Activated CD4-positive, alpha-beta memory T cell treated with anti-CD3 and anti-CD28 coated beads, Interleukin-2, amount 10 ng/mL, durations not matched to agents 7 days and 5 days (primary cell): Measurements from ENCODE around the gene DPP9. TPM values are rescaled to one million over a fixed set of nuclear protein-coding genes. Genes with fewer than 3 reads are reported as not detected.
"Not testable (repeated sequence)": the region's sequence is repeated elsewhere in the genome, so short reads cannot be mapped to it uniquely, and the experiment has no call there.

ENCODE experiments used
- CTCF ChIA-PET: fragments of 350-600 bp; sonication (Branson Sonifier 250); formaldehyde crosslinking; loops from one replicate; lab custom pipeline; 2021; ENCODE audit warnings: antibody characterized with exemption, inconsistent platforms; lab: Charles Lee
- POLR2A ChIA-PET: fragments of 350-600 bp; sonication (Branson Sonifier 250); formaldehyde crosslinking; loops from one replicate; lab custom pipeline; 2021; ENCODE audit warnings: antibody characterized with exemption; lab: Charles Lee
- DNase-seq: peaks from one replicate; pipeline ENCODE4 v3.0.0-alpha.2; 2020
- H3K27ac Mint-ChIP-seq: one replicate; pipeline ENCODE4 v1.8.0; 2021; ENCODE audit warnings: mild to moderate bottlenecking, mixed read lengths
- H3K27me3 Mint-ChIP-seq: one replicate; pipeline ENCODE4 v1.8.0; 2021; ENCODE audit warnings: mixed read lengths
- H3K36me3 Mint-ChIP-seq: one replicate; pipeline ENCODE4 v1.8.0; 2021; ENCODE audit warnings: low read depth, mixed read lengths
- H3K4me1 Mint-ChIP-seq: one replicate; pipeline ENCODE4 v1.8.0; 2021; ENCODE audit warnings: mixed read lengths
- H3K4me3 Mint-ChIP-seq: one replicate; pipeline ENCODE4 v1.8.0; 2021; ENCODE audit warnings: mild to moderate bottlenecking, mixed read lengths
- H3K9me3 Mint-ChIP-seq: one replicate; pipeline ENCODE4 v1.8.0; 2021; ENCODE audit warnings: mixed read lengths
- total RNA-seq, 2 experiments: library from RNA; stranded (reverse); gene quantifications; one replicate each; pipeline ENCODE4 v1.2.3, GENCODE V29; 2021

DPP9 gene
- total RNA-seq, 2 experiments from 2014 or later = 67.6 to 78.3 TPM

DNA sequence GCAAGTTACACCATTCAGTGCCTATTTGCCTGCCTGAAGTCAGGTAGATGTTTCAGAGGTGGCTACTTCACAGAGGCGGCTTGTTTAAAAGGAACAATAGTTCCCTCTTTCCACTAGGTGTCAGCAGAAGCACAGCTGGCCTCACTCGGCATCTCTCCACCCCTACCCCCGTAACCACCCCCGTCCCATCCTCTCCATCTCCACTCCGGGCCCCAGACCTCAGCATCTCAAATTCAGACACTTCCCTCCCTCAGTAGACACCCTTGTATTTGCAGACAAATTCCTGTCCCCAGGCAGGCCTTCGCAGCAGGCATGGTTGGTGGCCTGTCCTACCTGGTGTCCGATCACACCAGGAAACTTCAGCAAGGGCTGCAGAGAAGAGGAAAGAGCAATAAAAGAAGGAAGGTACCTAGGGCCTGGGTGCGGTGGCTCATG is 9.1 kb upstream of the DPP9 start:
- H3K9me3 Mint-ChIP-seq = no peaks in the 10 kb centered on the region
- H3K4me1 Mint-ChIP-seq = peaks cover 12% of the 10 kb centered on the region
- ChIA-PET POLR2A (interaction anchor here (1.5 kb wide), 1 partner anchor 8 kb away, joined by 3 read pairs; no protein-coding TSS in a partner anchor), CTCF (interaction anchor here (0.6 to 5.2 kb wide), 6 partner anchors 11 to 669 kb away, joined by 3 to 93 read pairs (median 3); partner anchors contain the start of gene FEM1A)
- no peak overlapping the region for H3K27ac Mint-ChIP-seq
- H3K27me3 Mint-ChIP-seq = peaks cover 7% of the 10 kb centered on the region
- H3K4me3 Mint-ChIP-seq = no peak overlapping the region
- H3K36me3 Mint-ChIP-seq = no peaks in the 10 kb centered on the region
- DNase-seq = peak; percentile 58

DNA sequence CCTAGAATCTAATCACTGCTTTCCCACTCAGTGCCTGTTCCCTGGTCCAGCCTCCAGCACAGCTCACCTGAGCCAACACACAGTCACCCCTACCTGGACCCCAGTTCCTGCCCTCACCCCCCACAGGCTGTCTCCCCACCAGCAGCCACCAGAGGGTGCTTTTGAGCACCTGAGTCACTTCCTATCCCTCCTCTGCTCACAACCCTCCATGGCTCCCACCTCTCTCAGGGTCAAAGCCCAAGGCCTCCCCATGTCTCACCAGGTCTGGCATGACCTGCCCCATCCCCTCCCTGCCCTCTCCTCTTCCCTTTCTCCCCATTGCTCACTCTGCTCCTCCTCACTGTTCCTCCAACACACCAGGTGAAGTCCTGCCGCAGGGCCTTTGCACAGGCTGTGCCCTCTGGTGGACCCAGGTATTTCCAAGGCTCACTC is 7.1 kb upstream of the DPP9 start:
- Mint-ChIP-seq H3K4me1 (peaks cover 12% of the 10 kb centered on the region), H3K27me3 (peaks cover 7% of the 10 kb centered on the region), H3K27ac (peak overlapping the region; percentile 10), H3K9me3 (no peaks in the 10 kb centered on the region), H3K4me3 (no peak overlapping the region), H3K36me3 (no peaks in the 10 kb centered on the region)
- ChIA-PET POLR2A (interaction anchor here (1.7 kb wide), 1 partner anchor 60 kb away, joined by 3 read pairs; the partner anchor contains the start of gene FEM1A), CTCF (interaction anchor here (0.6 to 5.2 kb wide), 3 partner anchors 59 to 212 kb away, joined by 4 to 93 read pairs (median 4); partner anchors contain the start of gene FEM1A)
- peak; percentile 73 for DNase-seq

DNA sequence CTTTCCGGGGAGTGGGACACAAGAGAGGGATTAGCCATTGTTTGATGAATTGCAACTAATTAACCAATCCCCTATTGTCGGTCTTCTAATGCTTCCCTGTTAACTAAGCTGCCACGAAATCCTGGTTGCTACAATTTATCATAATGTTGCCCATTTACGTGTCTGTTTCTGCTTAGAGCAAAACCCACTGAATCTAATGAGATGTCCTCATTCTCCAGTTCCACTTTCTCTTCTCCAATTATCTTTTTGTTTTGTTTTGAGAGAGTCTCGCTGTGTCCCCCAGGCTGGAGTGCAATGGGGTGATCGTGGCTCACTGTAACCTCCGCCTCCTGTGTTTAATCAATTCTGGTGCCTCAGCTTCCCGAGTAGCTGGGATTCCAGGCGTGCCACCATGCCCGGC is 5.2 kb upstream of the DPP9 start:
- no peak for DNase-seq
- POLR2A ChIA-PET = no interaction called here
- H3K4me3 Mint-ChIP-seq = no peak overlapping the region
- CTCF ChIA-PET = interaction anchor here (5.2 kb wide), 1 partner anchor 61 kb away, joined by 93 read pairs; the partner anchor contains the start of gene FEM1A
- no peaks in the 10 kb centered on the region for H3K9me3 Mint-ChIP-seq
- H3K27me3 Mint-ChIP-seq = peaks cover 7% of the 10 kb centered on the region
- peaks cover 27% of the 10 kb centered on the region for H3K4me1 Mint-ChIP-seq
- H3K36me3 Mint-ChIP-seq = peaks cover 6% of the 10 kb centered on the region
- no peak overlapping the region for H3K27ac Mint-ChIP-seq

DNA sequence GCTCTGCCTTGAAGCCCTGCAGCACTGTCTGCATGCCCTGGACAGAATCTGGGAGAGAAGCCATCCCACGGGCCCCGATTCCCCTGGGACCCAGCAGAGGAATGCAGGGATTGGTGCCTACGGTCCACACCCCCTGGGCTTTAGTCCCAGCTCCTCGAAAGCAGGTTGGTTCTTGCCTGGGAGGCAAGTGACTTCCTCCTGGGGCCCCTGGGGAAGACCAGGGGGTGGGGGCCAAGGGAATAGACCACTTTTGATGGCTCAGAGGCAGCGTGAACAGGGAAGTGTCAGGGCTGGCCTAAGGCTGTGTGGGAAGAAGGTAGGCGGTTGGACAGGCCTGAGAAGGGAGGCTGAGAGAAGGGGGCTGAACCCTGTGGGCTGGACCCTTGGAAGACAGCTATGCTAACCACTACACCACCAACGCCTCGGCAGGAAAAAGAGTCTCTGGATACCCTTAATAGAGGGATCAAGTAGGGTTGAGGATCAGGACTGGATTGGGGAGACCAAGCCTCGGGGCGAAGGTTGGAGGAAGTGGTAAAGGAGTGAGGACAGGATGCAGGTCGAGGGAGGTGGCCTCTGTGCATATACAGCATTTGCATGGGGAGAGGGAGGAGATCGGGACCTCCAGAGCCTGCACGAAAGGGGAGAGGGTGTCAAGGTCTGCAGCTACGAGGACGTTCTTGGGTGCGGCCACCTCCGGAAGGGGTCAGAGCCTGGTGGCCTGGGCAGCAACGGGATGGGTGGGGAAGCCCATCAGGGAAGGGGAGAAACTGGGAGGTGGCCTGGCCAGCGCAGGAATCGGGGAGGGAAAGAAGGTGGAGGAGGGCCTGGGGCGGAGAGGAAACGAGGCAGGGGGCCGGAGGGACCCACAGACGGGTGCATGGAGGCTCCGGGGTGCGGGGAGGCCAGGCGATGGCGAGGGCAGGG is 709 bp downstream of the DPP9 start:
- CTCF ChIA-PET = interaction anchor here (2.2 kb wide), 1 partner anchor 68 kb away, joined by 10 read pairs; the partner anchor contains the start of gene FEM1A
- Mint-ChIP-seq H3K27ac (peak overlapping the region; percentile 92), H3K9me3 (no peaks in the 10 kb centered on the region), H3K4me1 (peaks cover 41% of the 10 kb centered on the region), H3K4me3 (peak overlapping the region; percentile 97), H3K27me3 (no peaks in the 10 kb centered on the region), H3K36me3 (peaks cover 42% of the 10 kb centered on the region)
- peak; percentile 58 for DNase-seq
- POLR2A ChIA-PET = interaction anchor here (0.6 kb wide), 1 partner anchor 8 kb away, joined by 3 read pairs; no protein-coding TSS in a partner anchor

DNA sequence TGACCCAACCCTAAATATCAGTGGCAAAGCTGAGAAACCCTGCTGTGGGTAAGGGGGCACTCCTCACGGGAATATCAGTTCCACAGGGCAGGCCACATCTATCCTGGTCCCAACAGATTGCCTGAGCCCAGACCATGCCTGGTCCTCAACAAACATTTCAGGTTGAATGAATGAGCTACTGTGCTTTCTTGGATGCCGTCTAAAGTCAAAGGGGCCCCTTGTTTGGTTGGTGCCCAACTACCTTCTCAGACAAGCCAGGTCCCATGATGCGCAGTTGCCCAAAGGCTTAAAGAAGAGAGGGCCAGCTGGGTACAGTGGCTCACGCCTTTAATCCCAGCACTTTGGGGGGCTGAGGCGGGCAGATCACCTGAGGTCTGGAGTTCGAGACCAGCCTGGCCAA is 2.4 kb downstream of the DPP9 start:
- no peaks in the 10 kb centered on the region for H3K27me3 Mint-ChIP-seq
- H3K36me3 Mint-ChIP-seq = peaks cover 56% of the 10 kb centered on the region
- no peaks in the 10 kb centered on the region for H3K9me3 Mint-ChIP-seq
- no peak overlapping the region for H3K27ac Mint-ChIP-seq
- CTCF ChIA-PET = interaction anchor here (0.9 to 2.2 kb wide), 2 partner anchors 70 to 378 kb away, joined by 3 to 10 read pairs; partner anchors contain the start of genes FEM1A and MPND
- H3K4me1 Mint-ChIP-seq = peaks cover 41% of the 10 kb centered on the region
- POLR2A ChIA-PET = interaction anchor here (0.6 kb wide), 1 partner anchor 54 kb away, joined by 5 read pairs; no protein-coding TSS in a partner anchor
- no peak for DNase-seq
- peak overlapping the region; percentile 97 for H3K4me3 Mint-ChIP-seq

DNA sequence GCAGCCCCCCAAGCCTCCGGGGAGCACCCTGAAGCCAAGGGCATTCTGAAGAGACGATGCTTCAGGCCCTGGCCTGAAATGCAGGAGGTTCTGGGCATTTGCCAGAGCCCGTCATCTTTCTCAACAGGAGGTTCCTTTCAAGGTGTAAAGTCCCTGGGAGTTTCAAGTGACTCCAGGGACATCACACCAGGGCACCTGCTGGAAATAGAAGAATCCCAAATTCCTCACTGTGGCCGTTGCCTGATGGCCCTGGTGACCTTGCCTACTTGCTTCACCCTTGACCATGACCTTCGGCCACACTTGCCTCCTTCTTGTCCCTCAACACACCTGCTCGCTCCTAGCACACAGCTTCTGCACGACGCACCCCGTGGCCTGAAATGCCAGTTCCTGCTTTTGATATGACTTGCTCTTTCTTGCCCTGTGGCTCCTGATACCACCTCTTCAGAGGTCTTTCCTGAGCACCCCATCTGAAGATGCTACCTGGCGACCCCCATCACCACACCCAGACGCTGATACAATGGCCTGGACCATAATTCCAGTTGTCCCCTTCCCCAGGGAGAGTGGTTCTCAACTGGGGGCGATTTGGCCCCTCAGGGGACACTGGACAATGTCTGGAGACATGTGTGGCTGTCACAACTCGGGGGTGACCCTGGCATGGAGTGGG is 3.5 kb downstream of the DPP9 start:
- H3K4me3 Mint-ChIP-seq = no peak overlapping the region
- H3K4me1 Mint-ChIP-seq = peaks cover 36% of the 10 kb centered on the region
- DNase-seq = no peak
- no peak overlapping the region for H3K27ac Mint-ChIP-seq
- H3K9me3 Mint-ChIP-seq = no peaks in the 10 kb centered on the region
- ChIA-PET POLR2A (no interaction called here), CTCF (no interaction called here)
- H3K36me3 Mint-ChIP-seq = peaks cover 64% of the 10 kb centered on the region
- no peaks in the 10 kb centered on the region for H3K27me3 Mint-ChIP-seq

DNA sequence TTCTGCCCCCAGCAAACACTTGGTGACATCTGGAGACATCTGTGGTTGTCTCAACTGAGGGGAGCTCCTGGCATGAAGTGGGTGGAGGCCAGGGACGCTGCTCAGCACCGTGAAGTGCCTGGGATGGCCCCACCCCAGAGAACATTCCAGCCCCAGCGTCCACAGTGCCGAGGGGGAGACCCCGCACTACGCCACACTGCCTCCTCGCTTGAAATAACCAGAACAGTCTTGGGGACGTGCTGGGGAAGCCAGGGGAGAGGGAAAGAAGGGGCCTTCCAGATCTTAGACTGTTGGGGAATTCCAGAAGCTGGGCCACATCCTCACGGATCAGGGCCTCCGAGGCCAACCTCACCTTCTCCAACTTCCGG is 4.2 kb downstream of the DPP9 start:
- CTCF ChIA-PET = no interaction called here
- H3K4me1 Mint-ChIP-seq = peaks cover 30% of the 10 kb centered on the region
- peaks cover 65% of the 10 kb centered on the region for H3K36me3 Mint-ChIP-seq

DNA sequence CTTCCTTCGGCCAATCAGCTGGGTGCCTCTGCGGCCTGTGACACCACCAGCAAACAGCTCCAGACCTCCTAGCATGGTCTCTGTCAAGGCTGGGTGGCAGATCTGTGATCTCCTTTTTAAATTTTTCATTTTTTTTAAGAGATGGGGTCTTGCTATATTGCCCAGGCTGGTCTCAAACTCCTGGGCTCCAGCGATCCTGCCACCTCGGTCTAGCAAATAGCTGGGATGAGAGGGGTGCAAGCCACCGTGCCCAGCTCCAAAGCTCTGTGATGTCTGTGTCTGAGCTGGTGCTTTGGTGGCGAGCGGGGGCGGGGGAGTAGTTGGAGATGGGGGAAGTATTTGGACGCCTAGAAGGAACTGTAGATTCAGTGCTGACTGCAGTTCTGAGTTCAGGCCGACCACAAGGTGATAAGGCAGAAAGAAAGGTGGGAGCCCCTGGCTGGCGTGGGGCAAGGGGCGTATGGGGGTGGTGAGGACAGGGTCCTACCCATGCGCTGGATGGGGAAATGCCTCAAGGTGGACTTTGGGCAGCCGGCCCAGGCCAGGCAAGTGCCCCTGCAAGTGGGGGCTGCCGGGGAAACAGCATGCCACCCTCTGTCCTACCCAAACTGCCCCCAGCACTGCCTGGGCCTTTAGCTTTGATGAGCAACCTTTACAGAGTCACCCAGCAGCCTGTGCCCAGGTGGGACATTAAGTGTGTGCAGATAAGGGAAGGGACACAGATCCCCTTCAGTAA is 5.5 kb downstream of the DPP9 start:
- H3K9me3 Mint-ChIP-seq = no peaks in the 10 kb centered on the region
- H3K27ac Mint-ChIP-seq = no peak overlapping the region
- CTCF ChIA-PET = interaction anchor here (0.6 kb wide), 1 partner anchor 1414 kb away, joined by 4 read pairs; no protein-coding TSS in a partner anchor
- H3K4me1 Mint-ChIP-seq = peaks cover 25% of the 10 kb centered on the region
- no peaks in the 10 kb centered on the region for H3K27me3 Mint-ChIP-seq
- no peak for DNase-seq
- H3K36me3 Mint-ChIP-seq = peaks cover 62% of the 10 kb centered on the region
- POLR2A ChIA-PET = no interaction called here
- no peak overlapping the region for H3K4me3 Mint-ChIP-seq

More for the DNA sequence above, 4.2 kb downstream of the DPP9 start:
- POLR2A ChIA-PET = no interaction called here
- H3K9me3 Mint-ChIP-seq = no peaks in the 10 kb centered on the region
- no peaks in the 10 kb centered on the region for H3K27me3 Mint-ChIP-seq
- DNase-seq = no peak
- no peak overlapping the region for H3K27ac Mint-ChIP-seq
- no peak overlapping the region for H3K4me3 Mint-ChIP-seq

DNA sequence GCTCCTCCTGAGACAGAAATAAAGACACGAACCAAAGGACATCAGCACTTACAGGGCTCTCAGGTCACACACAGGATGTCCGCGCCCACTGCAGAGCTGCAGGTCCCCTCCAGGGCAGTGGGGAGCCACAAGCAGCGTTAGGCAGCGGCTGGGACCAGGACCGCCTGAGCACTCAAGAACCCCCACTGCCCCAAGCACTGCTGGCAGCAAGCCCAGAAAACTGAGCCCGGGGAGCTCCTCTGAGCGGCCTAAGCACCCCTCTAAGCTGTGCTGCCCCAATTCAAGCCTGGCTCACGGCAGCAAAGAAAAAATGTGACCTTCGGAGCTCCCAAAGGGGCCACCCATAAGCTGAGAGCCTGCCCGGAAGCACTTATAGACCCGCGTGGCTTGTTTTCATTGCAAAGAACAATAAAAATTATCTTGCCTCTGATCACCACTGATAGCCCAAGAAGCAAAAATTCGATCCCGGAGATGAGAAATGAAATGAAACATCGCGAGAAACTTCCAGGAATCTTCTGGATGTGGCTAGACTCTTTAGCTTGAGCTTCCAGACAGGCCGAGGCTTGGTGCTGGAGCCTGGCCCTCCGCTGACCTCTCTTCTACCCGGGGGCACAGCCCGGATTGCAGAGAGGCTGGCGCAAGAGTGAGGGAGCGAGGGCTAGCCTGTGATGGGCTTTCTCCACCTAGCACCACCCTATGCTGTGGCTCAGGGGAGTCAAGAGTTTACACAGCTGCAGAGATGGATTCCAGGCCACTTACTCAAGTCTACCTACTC is 6.3 kb downstream of the DPP9 start:
- DNase-seq = no peak
- no peak overlapping the region for H3K27ac Mint-ChIP-seq
- H3K27me3 Mint-ChIP-seq = no peaks in the 10 kb centered on the region
- no peak overlapping the region for H3K4me3 Mint-ChIP-seq
- peaks cover 65% of the 10 kb centered on the region for H3K36me3 Mint-ChIP-seq
- H3K4me1 Mint-ChIP-seq = peaks cover 20% of the 10 kb centered on the region
- POLR2A ChIA-PET = no interaction called here
- H3K9me3 Mint-ChIP-seq = no peaks in the 10 kb centered on the region
- CTCF ChIA-PET = no interaction called here

DNA sequence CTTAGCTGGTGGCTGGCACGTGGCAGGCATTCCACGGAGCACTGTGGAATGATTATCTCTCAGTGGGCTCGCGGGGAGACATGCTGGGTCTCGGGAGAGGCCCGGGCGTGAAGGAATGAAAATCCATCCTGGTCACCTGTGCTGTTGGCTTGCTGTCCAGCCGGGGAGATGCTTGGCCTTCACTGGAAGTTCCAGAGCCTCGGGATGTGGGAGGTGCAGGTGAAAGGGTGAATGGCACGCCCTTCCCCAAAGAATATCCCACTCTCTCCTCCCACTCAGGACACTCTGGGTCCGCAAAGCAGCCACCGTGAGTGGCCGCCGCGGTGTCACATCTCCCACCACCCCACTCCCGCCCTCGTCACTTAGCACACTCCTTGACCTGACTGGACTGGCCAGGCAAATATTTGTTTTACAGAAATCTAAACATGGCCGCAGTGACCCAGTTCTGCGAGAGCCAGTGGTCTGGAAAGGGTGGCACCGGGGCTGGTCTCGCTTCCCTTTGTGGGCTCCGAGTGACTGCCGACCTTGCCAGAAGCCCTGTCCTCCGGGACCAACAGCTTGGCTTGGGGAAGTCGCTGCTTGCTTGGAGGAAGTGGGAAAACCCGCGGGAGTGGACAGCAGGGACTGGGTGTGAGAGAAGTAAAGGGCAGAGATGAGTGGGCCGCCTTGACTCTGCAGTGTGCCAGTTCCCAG is 8.0 kb downstream of the DPP9 start:
- ChIA-PET CTCF (no interaction called here), POLR2A (no interaction called here)
- Mint-ChIP-seq H3K4me1 (peaks cover 16% of the 10 kb centered on the region), H3K27ac (no peak overlapping the region), H3K36me3 (peaks cover 64% of the 10 kb centered on the region), H3K4me3 (no peak overlapping the region), H3K27me3 (no peaks in the 10 kb centered on the region), H3K9me3 (no peaks in the 10 kb centered on the region)
- no peak for DNase-seq

DNA sequence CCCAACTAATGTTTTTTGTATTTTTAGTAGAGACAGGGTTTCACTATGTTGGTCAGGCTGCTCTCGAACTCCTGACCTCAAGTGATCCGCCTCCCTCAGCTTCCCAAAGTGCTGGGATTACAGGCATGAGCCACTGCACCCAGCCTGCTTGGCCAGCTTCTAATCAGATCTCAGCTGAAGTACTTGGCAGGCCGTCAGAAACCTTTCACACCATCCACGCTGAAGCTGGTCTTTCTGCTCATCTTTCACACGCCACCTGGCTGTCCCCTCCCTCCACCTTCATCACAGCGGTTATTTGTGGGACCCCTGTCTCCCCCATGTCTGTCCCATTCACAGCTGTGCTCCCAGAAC is 8.5 kb downstream of the DPP9 start:
- CTCF ChIA-PET, H3K27ac Mint-ChIP-seq, H3K27me3 Mint-ChIP-seq, H3K9me3 Mint-ChIP-seq, DNase-seq, H3K4me3 Mint-ChIP-seq: not testable (repeated sequence)
- H3K4me1 Mint-ChIP-seq = peaks cover 15% of the 10 kb centered on the region
- H3K36me3 Mint-ChIP-seq = peaks cover 60% of the 10 kb centered on the region
- POLR2A ChIA-PET = interaction anchor here (1.0 kb wide), 1 partner anchor 8 kb away, joined by 3 read pairs; no protein-coding TSS in a partner anchor
